Measurements from ENCODE around the gene IGF2BP3.

- TF ChIP-seq CTCF (IDR thresholded peaks at IDR 0.05) (no peak), POLR2AphosphoS5 (IDR thresholded peaks at IDR 0.05) (no peak)
These were observed 203.4 kb downstream of the IGF2BP3 start for GRCh38 chr7:23266918-23267317.

All from breast epithelium (tissue), 3 donors.